IMR-90 (cell line): ENCODE measurements around the gene PRR20E.

ENCODE experiments used
- CEBPB ChIP-seq: IDR thresholded peaks from 2 replicates; pipeline ENCODE4 v1.6.1; 2012; ENCODE audit warnings: low read depth, low read length, improper control_type of control experiment
- CHD1 ChIP-seq: IDR thresholded peaks from 2 replicates; pipeline ENCODE4 v1.6.1; 2012; ENCODE audit warnings: low read depth, low read length, improper control_type of control experiment
- CTCF ChIP-seq: conservative IDR thresholded peaks from 2 replicates; pipeline ENCODE4 v1.5.1; 2012; ENCODE audit warnings: mild to moderate bottlenecking, low read depth, low read length, improper control_type of control experiment
- ELK1 ChIP-seq: fragments of 150-350 bp; IDR thresholded peaks from 2 replicates; pipeline ENCODE4 v1.6.1; 2016; ENCODE audit warnings: low read depth, mild to moderate bottlenecking, low read length, moderate library complexity, borderline replicate concordance
- FOS ChIP-seq: fragments of 150-350 bp; IDR thresholded peaks from 2 replicates; pipeline ENCODE4 v1.6.1; 2016; ENCODE audit warnings: low read depth, low read length
- MAZ ChIP-seq: IDR thresholded peaks from 2 replicates; pipeline ENCODE4 v1.6.1; 2012; ENCODE audit warnings: low read depth, mild to moderate bottlenecking, low read length, improper control_type of control experiment, moderate library complexity, borderline replicate concordance
- MXI1 ChIP-seq: IDR thresholded peaks from 2 replicates; pipeline ENCODE4 v1.6.1; 2012; ENCODE audit warnings: low read depth, mild to moderate bottlenecking, low read length, moderate library complexity, borderline replicate concordance
- POLR2A ChIP-seq: IDR thresholded peaks from 2 replicates; pipeline ENCODE4 v1.6.1; 2012; ENCODE audit warnings: mild to moderate bottlenecking, low read depth, low read length
- RAD21 ChIP-seq: IDR thresholded peaks from 2 replicates; pipeline ENCODE4 v1.6.1; 2012; ENCODE audit warnings: low read length, improper control_type of control experiment
- RFX5 ChIP-seq: IDR thresholded peaks from 2 replicates; pipeline ENCODE4 v1.8.0; 2012; ENCODE audit warnings: low read depth, mild to moderate bottlenecking, low read length, moderate library complexity
- SMC3 ChIP-seq: fragments of 150-350 bp; IDR thresholded peaks from 2 replicates; pipeline ENCODE4 v1.6.1; 2016; ENCODE audit warnings: low read depth, mild to moderate bottlenecking, antibody characterized with exemption, low read length, moderate library complexity
- USF2 ChIP-seq: fragments of 150-350 bp; IDR thresholded peaks from 2 replicates; pipeline ENCODE4 v1.6.1; 2017; ENCODE audit warnings: mild to moderate bottlenecking, antibody characterized with exemption, low read length, low read depth

- TF ChIP-seq USF2 = no peak
- TF ChIP-seq CTCF = no peak
- no peak for TF ChIP-seq POLR2A
- no peak for TF ChIP-seq MXI1
- TF ChIP-seq CEBPB = no peak
- TF ChIP-seq RFX5 = no peak
- TF ChIP-seq CHD1 = no peak
- TF ChIP-seq ELK1 = no peak
- TF ChIP-seq RAD21 = no peak
- no peak for TF ChIP-seq FOS
- no peak for TF ChIP-seq SMC3
- TF ChIP-seq MAZ = no peak
These were observed 30.9 kb upstream of the PRR20E start for GRCh38 chr13:57136093-57136492.
